DND-41 (cell line): Measurements from ENCODE around the gene CACNA1A.

Source experiments
- EZH2 ChIP-seq: IDR thresholded peaks from 3 replicates; pipeline ENCODE4 v1.6.1; 2012; ENCODE audit warnings: borderline replicate concordance, low read depth, mild to moderate bottlenecking, moderate library complexity, low read length, inconsistent platforms; ENCODE audit not compliant: severe bottlenecking
- TF ChIP-seq, protein P1 (sequence below): IDR thresholded peaks from 2 replicates; pipeline ENCODE4 v1.5.1; 2012; ENCODE audit warnings: borderline replicate concordance, low read length, moderate library complexity, mild to moderate bottlenecking; ENCODE audit not compliant: poor library complexity, severe bottlenecking; ENCODE audit errors: extremely low read depth

GRCh38 chr19:13506471-13506820, at the start of gene CACNA1A:
- TF ChIP-seq, protein P1, sequence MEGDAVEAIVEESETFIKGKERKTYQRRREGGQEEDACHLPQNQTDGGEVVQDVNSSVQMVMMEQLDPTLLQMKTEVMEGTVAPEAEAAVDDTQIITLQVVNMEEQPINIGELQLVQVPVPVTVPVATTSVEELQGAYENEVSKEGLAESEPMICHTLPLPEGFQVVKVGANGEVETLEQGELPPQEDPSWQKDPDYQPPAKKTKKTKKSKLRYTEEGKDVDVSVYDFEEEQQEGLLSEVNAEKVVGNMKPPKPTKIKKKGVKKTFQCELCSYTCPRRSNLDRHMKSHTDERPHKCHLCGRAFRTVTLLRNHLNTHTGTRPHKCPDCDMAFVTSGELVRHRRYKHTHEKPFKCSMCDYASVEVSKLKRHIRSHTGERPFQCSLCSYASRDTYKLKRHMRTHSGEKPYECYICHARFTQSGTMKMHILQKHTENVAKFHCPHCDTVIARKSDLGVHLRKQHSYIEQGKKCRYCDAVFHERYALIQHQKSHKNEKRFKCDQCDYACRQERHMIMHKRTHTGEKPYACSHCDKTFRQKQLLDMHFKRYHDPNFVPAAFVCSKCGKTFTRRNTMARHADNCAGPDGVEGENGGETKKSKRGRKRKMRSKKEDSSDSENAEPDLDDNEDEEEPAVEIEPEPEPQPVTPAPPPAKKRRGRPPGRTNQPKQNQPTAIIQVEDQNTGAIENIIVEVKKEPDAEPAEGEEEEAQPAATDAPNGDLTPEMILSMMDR = no peak
- no peak for TF ChIP-seq EZH2
